GM10266 (cell line): ENCODE results near the gene RRBP1.
A peak's percentile ranks its signal among the peaks of the same experiment; 100 is the strongest.

Experiments
- DNase-seq: peaks from one replicate; pipeline ENCODE4 v3.0.0; 2012; ENCODE audit errors: extremely low spot score
- CTCF ChIP-seq: IDR thresholded peaks from 2 replicates; pipeline ENCODE4 v1.5.1; 2012; ENCODE audit warnings: mild to moderate bottlenecking, low read depth; ENCODE audit not compliant: control insufficient read depth, insufficient read depth; ENCODE audit errors: missing control alignments

Gene RRBP1

GRCh38 chr20:17685168-17685567 is 3.1 kb upstream of the RRBP1 start:
- TF ChIP-seq CTCF: no peak
- DNase-seq: no peak

GRCh38 chr20:17684077-17684888 is 2.2 kb upstream of the RRBP1 start:
- TF ChIP-seq CTCF: no peak
- no peak for DNase-seq

GRCh38 chr20:17683218-17684076 is 1.4 kb upstream of the RRBP1 start:
- DNase-seq: no peak
- TF ChIP-seq CTCF: no peak

GRCh38 chr20:17682889-17683198 is 802 bp upstream of the RRBP1 start:
- no peak for TF ChIP-seq CTCF
- DNase-seq: no peak

- TF ChIP-seq CTCF: no peak
- DNase-seq: peak; percentile 55
Observed at GRCh38 chr20:17681726-17682102, 328 bp downstream of the RRBP1 start.

- peak; percentile 95 for DNase-seq
- peak; percentile 89 for TF ChIP-seq CTCF
Observed at GRCh38 chr20:17680836-17681725, 961 bp downstream of the RRBP1 start.
